SK-N-SH (cell line): ENCODE results near the gene CST6.

Experiments
- CTCF ChIP-seq: fragments of 200-600 bp; sonication (generic); IDR thresholded peaks from 2 replicates; pipeline ENCODE4 v1.6.1; 2017; ENCODE audit warnings: antibody characterized with exemption, mild to moderate bottlenecking, moderate library complexity
- SIN3A ChIP-seq: IDR thresholded peaks from 2 replicates; pipeline ENCODE4 v1.6.1; 2012; ENCODE audit warnings: low read depth, mild to moderate bottlenecking, low read length, moderate library complexity, borderline replicate concordance
- SMC3 ChIP-seq: IDR thresholded peaks from 2 replicates; pipeline ENCODE4 v1.6.1; 2012; ENCODE audit warnings: low read depth, low read length, improper control_type of control experiment
- ZBTB33 ChIP-seq: IDR thresholded peaks from 2 replicates; pipeline ENCODE4 v1.4.0; 2012; ENCODE audit warnings: low read depth, borderline replicate concordance

- TF ChIP-seq ZBTB33, result no peak
- no peak for TF ChIP-seq SMC3
- TF ChIP-seq CTCF, result no peak
- TF ChIP-seq SIN3A, result no peak
Observed at GRCh38 chr11:66017321-66017720, 5.5 kb downstream of the CST6 start.
